HepG2 (cell line): ENCODE data around the gene SLC48A1. TPM values are rescaled to one million over a fixed set of nuclear protein-coding genes. Genes with fewer than 3 reads are reported as not detected.
A peak's percentile ranks its signal among the peaks of the same experiment; 100 is the strongest.

Source experiments
- ATAC-seq: fragments of 200-7000 bp; cut with Tn5 transposase; 3 replicates; pipeline ENCODE4 v1.9.1; 2020; ENCODE audit warnings: mild to moderate bottlenecking, moderate library complexity
- BruUV-seq: library from RNA; stranded (reverse); fragments of 400-500 nt; replicated peaks from 2 replicates; lab custom pipeline; 2021; lab: Mats Ljungman, UMichigan
- CTCF ChIA-PET: fragments of 300-600 bp; formaldehyde crosslinking; extraction: SDS; loops from one replicate; lab custom pipeline; 2021; ENCODE audit warnings: low total read pairs, inconsistent platforms, low intra/inter-chr PET ratio; lab: Yijun Ruan, JAX
- POLR2A ChIA-PET: fragments of 350-600 bp; sonication (Branson Sonifier 250); formaldehyde crosslinking; loops from one replicate; lab custom pipeline; 2020; ENCODE audit warnings: antibody characterized with exemption, inconsistent platforms; lab: Yijun Ruan, JAX
- DNase-seq: peaks from one replicate; pipeline ENCODE4 v3.0.0-alpha.2; 2015; ENCODE audit warnings: low spot score
- FAIRE-seq: peaks from 3 replicates; lab custom pipeline; 2011; peaks lifted over from hg19 to GRCh38; lab: Jason Lieb, UNC
- H2AFZ ChIP-seq: one replicate; pipeline ENCODE4 v1.6.1; 2011; ENCODE audit warnings: low read length, inconsistent platforms
- H3K27ac ChIP-seq: fragments of 300-600 bp; 3 replicates; pipeline ENCODE4 v1.8.0; 2011; ENCODE audit warnings: mixed run types, mild to moderate bottlenecking, mixed read lengths, low read length, inconsistent platforms; ENCODE audit not compliant: insufficient read depth; ENCODE audit errors: extremely low read length
- H3K27me3 ChIP-seq, 2 experiments: fragments of 200-600 bp in 1 of 2; 2 replicates in 1 of 2; 3 replicates in 1 of 2; pipeline versions ENCODE4 v1.6.0 to v1.8.0; 2011; ENCODE audit warnings: low read length in 2 of 2, mild to moderate bottlenecking in 2 of 2, moderate library complexity in 2 of 2, inconsistent platforms in 1 of 2; ENCODE audit not compliant: insufficient read depth in 2 of 2, control insufficient read depth in 1 of 2
- H3K36me3 ChIP-seq, 2 experiments: fragments of 200-600 bp in 1 of 2; replicated peaks in 1 of 2; 2 replicates in 1 of 2; 3 replicates in 1 of 2; pipeline versions ENCODE4 v1.5.1 to v1.8.0; 2011; ENCODE audit warnings: low read length in 2 of 2, inconsistent platforms in 1 of 2; ENCODE audit not compliant: insufficient read depth in 2 of 2, control insufficient read depth in 1 of 2
- H3K4me1 ChIP-seq: 2 replicates; pipeline ENCODE4 v1.5.1; 2012; ENCODE audit warnings: low read length, inconsistent platforms; ENCODE audit not compliant: insufficient read depth
- H3K4me2 ChIP-seq: 2 replicates; pipeline ENCODE4 v1.6.0; 2011; ENCODE audit warnings: low read depth, low read length, inconsistent platforms
- H3K4me3 ChIP-seq, 3 experiments: fragments of 200-600 bp in 1 of 3; sonication (generic), shearing (Covaris generic) in 1 of 3; replicated peaks in 1 of 3; 2 replicates each; pipeline ENCODE4 v1.5.1; 2011 to 2016; ENCODE audit warnings: low read length in 3 of 3, inconsistent platforms in 2 of 3, low read depth in 2 of 3, mild to moderate bottlenecking in 2 of 3, control low read depth in 1 of 3, mixed read lengths in 1 of 3; ENCODE audit not compliant: insufficient read depth in 1 of 3
- H3K79me2 ChIP-seq: one replicate; pipeline ENCODE4 v1.6.1; 2011; ENCODE audit warnings: low read length, inconsistent platforms; ENCODE audit not compliant: insufficient read depth
- H3K9ac ChIP-seq: 2 replicates; pipeline ENCODE4 v1.6.0; 2011; ENCODE audit warnings: mild to moderate bottlenecking, low read depth, low read length, inconsistent platforms; ENCODE audit not compliant: insufficient read depth
- H3K9me3 ChIP-seq: 2 replicates; pipeline ENCODE4 v1.5.1; 2012; ENCODE audit warnings: mild to moderate bottlenecking, low read length
- H4K20me1 ChIP-seq: 2 replicates; pipeline ENCODE4 v1.6.0; 2011; ENCODE audit warnings: inconsistent platforms, mild to moderate bottlenecking, low read length, moderate library complexity; ENCODE audit not compliant: insufficient read depth
- HNRNPL ChIP-seq: fragments of 200-400 bp; formaldehyde crosslinking; IDR thresholded peaks from 2 replicates; pipeline ENCODE4 v1.6.1; 2017; ENCODE audit warnings: mild to moderate bottlenecking, low read depth, low read length
- RAD51 ChIP-seq: fragments of 450-650 bp; IDR thresholded peaks from 2 replicates; pipeline ENCODE4 v1.6.1; 2016; ENCODE audit warnings: borderline replicate concordance
- RFX1 ChIP-seq: fragments of 450-650 bp; IDR thresholded peaks from 2 replicates; pipeline ENCODE4 v1.6.1; 2017
- ZNF552 ChIP-seq: sonication (generic); formaldehyde crosslinking; IDR thresholded peaks from 2 replicates; pipeline ENCODE4 v1.9.0; 2022; ENCODE audit warnings: missing genetic modification reagents, mild to moderate bottlenecking, borderline replicate concordance
- WGBS: methylation state at CpG from one replicate; pipeline ENCODE4 v1.1.6; 2017; ENCODE audit warnings: low lambda C conversion rate; 5-methylcytosine and 5-hydroxymethylcytosine counted together
- in situ Hi-C: cut with HindIII; loops from 2 replicates; pipeline ENCODE4 v1.10.0; 2017; ENCODE audit warnings: low pct_unique_long_range_greater_than_20kb; ENCODE audit not compliant: extremely low pct_ligation_motif_present
- intact Hi-C: fragments of 100-400 bp; cut with micrococcal nuclease; formaldehyde crosslinking; loops from one replicate; pipeline ENCODE4 v1.10.0; 2022; ENCODE audit not compliant: unreplicated experiment
- polyA plus RNA-seq, 8 experiments: library from polyadenylated mRNA; depleted of rRNA in 3 of 8; stranded (reverse) in 7 of 8; unstranded in 1 of 8; fragments of >200 nt; fragmentation: Illumina TruSeq in 4 of 8; extraction: Trizol in 4 of 8; gene quantifications; 2 replicates each; pipeline versions ENCODE4 v1.2.1 to v1.2.3, GENCODE V29; 2011 to 2016; ENCODE audit warnings: low read depth in 4 of 8, missing spikeins in 1 of 8, mixed read lengths in 1 of 8; ENCODE audit not compliant: insufficient read depth in 1 of 8
- total RNA-seq, 5 experiments: library from RNA; depleted of rRNA; stranded (reverse); fragments of >200 nt; fragmentation: Illumina TruSeq; extraction: Trizol; gene quantifications; 2 replicates each; pipeline ENCODE4 v1.2.3, GENCODE V29; 2016; ENCODE audit warnings: low read depth in 1 of 5
- TF ChIP-seq, protein P1 (sequence below): sonication (generic); formaldehyde crosslinking; IDR thresholded peaks from 2 replicates; pipeline ENCODE4 v1.5.0; 2020; ENCODE audit warnings: mild to moderate bottlenecking, missing genetic modification reagents, moderate library complexity
- TF ChIP-seq, protein P2 (sequence below): sonication (generic); formaldehyde crosslinking; IDR thresholded peaks from 2 replicates; pipeline ENCODE4 v1.9.0; 2022; ENCODE audit warnings: missing genetic modification reagents, mild to moderate bottlenecking, borderline replicate concordance

The SLC48A1 gene
- total and polyA plus RNA-seq, 2 of the 13 experiments (the other 11 are each of a cell fraction or from before 2014, with no cell fraction given): 2.2 to 3.7 TPM

DNA sequence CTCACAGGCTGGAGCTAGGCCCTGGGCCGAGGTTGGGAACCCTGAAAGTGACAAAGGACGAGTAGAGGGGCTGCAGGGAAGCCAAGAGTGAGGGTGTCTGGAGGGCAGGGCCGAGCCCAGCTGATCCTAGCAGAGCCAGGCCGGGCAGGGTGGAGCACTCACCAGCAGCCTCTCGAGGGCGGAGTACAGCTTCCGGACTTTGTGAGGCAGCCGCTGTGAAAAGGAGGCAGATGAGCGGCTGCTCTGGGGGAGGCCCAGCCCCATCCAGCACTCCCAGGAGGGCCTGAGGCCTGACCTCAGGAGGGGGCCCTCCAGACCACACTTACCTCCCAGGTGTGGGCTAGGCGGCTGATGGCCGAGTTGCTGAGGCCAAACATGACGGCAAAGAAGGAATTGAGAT is 33.1 kb upstream of the SLC48A1 start (continued):
- TF ChIP-seq ZNF552 (no peak), RFX1 (no peak)

DNA sequence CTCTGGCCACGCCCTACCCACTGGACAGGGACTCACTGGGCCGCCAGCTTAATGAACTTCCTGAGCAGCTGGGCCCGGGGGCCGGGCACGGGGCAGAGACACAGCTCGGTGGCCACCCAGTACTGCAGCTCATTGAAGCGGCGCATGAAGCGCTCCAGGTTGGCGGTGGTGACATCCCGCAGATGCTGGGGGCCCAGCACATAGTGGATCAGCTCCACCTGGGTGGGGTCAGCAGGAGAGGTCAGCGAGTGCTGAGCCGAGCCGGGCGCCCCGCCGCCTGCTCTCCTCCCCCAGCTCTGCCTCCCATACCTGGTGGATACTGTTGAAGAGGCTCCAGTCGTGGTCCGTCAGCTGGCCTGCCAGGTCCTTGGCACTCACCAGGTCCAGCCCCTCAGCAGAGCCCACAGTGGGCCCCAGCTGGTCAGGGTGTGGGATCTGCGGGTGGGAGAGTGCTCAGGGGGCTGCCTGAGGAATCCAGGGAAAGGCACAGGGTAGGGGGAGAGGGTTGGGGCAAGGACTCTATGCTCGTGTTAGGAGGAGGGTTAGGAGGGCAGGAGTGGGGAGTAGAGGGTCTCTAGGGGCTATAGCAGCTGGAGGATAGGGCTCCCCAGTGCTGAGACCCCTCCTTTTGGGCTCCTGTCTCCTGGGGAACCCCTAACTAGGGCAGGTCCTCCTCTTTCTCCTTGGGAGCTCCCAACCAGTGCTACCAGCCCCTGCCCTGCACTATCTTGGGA is 32.3 kb upstream of the SLC48A1 start:
- H3K4me1 ChIP-seq: peaks cover 32% of the 10 kb centered on the region
- in situ Hi-C loops: loop anchor here (5.0 kb wide), 1 partner anchor 37 kb away; no protein-coding TSS in a partner anchor
- H2AFZ ChIP-seq: no peak overlapping the region
- no peak overlapping the region for H3K9ac ChIP-seq
- no TSS peak for BruUV-seq
- ATAC-seq (peak; percentile 71), FAIRE-seq (no peak), DNase-seq (peak; percentile 9)
- H3K4me3 ChIP-seq: peak overlapping the region in 1 of 3 experiments; percentile 24; a peak in 1 of 6 replicates
- ChIA-PET POLR2A (interaction anchor here (1.1 kb wide), 2 partner anchors 35 to 80 kb away, joined by 3 to 6 read pairs; partner anchors contain the start of gene RPAP3), CTCF (interaction anchor here (2.5 to 3.8 kb wide), 4 partner anchors 19 to 97 kb away, joined by 14 to 37 read pairs (median 18); partner anchors contain the start of gene RAPGEF3)
- no peak overlapping the region for H3K27ac ChIP-seq
- H3K9me3 ChIP-seq: no peaks in the 10 kb centered on the region
- WGBS: 2% methylated on average over 7 of the region's 21 CpGs
- intact Hi-C loops: no loop called here
- no peaks in the 10 kb centered on the region for H3K79me2 ChIP-seq
- no peaks in the 10 kb centered on the region for H3K36me3 ChIP-seq
- no peaks in the 10 kb centered on the region for H4K20me1 ChIP-seq
- peaks cover 10 to 38% of the 10 kb centered on the region in 2 experiments for H3K27me3 ChIP-seq
- H3K4me2 ChIP-seq: peak overlapping the region; percentile 52
- TF ChIP-seq HNRNPL (0 out of 2 replicates have a peak, but pooled peaks have one; percentile 48), RAD51 (no peak)
- TF ChIP-seq, protein P1, sequence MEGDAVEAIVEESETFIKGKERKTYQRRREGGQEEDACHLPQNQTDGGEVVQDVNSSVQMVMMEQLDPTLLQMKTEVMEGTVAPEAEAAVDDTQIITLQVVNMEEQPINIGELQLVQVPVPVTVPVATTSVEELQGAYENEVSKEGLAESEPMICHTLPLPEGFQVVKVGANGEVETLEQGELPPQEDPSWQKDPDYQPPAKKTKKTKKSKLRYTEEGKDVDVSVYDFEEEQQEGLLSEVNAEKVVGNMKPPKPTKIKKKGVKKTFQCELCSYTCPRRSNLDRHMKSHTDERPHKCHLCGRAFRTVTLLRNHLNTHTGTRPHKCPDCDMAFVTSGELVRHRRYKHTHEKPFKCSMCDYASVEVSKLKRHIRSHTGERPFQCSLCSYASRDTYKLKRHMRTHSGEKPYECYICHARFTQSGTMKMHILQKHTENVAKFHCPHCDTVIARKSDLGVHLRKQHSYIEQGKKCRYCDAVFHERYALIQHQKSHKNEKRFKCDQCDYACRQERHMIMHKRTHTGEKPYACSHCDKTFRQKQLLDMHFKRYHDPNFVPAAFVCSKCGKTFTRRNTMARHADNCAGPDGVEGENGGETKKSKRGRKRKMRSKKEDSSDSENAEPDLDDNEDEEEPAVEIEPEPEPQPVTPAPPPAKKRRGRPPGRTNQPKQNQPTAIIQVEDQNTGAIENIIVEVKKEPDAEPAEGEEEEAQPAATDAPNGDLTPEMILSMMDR (CRISPR knock-in tag): peak; percentile 9; the same call in 1 of the 2 replicates
- TF ChIP-seq, protein P2, sequence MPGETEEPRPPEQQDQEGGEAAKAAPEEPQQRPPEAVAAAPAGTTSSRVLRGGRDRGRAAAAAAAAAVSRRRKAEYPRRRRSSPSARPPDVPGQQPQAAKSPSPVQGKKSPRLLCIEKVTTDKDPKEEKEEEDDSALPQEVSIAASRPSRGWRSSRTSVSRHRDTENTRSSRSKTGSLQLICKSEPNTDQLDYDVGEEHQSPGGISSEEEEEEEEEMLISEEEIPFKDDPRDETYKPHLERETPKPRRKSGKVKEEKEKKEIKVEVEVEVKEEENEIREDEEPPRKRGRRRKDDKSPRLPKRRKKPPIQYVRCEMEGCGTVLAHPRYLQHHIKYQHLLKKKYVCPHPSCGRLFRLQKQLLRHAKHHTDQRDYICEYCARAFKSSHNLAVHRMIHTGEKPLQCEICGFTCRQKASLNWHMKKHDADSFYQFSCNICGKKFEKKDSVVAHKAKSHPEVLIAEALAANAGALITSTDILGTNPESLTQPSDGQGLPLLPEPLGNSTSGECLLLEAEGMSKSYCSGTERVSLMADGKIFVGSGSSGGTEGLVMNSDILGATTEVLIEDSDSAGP (CRISPR knock-in tag): peak; percentile 13; the same call in 1 of the 2 replicates
